Upper lobe of left lung (tissue), 4 donors: ENCODE measurements around the gene MN1.

Experiments
- EP300 ChIP-seq, 4 donors: sonication (generic); formaldehyde crosslinking; IDR thresholded peaks; one replicate each; pipeline ENCODE4 v1.5.1; 2017; ENCODE audit warnings: antibody characterized with exemption in 4 of 4, control low read depth in 2 of 4
- POLR2A ChIP-seq, 4 donors: fragments of 450-650 bp; IDR thresholded peaks; one replicate each; pipeline ENCODE4 v1.5.1; 2016 to 2017; ENCODE audit warnings: antibody characterized with exemption in 4 of 4, mild to moderate bottlenecking in 2 of 4
- POLR2AphosphoS5 ChIP-seq, 2 donors: sonication (generic); formaldehyde crosslinking; IDR thresholded peaks; one replicate each; pipeline ENCODE4 v1.5.1; 2017; ENCODE audit warnings: antibody characterized with exemption in 2 of 2
- TF ChIP-seq, protein P1 (sequence below), 6 experiments: fragments of 450-650 bp in 4 of 6; fragments of 200-600 bp in 2 of 6; sonication (generic) in 2 of 6; IDR thresholded peaks; one replicate each; pipeline ENCODE4 v1.5.1; 2016 to 2019; ENCODE audit warnings: antibody characterized with exemption in 6 of 6

GRCh38 chr22:27829620-27830019 is 28.1 kb upstream of the MN1 start:
- TF ChIP-seq, protein P1, sequence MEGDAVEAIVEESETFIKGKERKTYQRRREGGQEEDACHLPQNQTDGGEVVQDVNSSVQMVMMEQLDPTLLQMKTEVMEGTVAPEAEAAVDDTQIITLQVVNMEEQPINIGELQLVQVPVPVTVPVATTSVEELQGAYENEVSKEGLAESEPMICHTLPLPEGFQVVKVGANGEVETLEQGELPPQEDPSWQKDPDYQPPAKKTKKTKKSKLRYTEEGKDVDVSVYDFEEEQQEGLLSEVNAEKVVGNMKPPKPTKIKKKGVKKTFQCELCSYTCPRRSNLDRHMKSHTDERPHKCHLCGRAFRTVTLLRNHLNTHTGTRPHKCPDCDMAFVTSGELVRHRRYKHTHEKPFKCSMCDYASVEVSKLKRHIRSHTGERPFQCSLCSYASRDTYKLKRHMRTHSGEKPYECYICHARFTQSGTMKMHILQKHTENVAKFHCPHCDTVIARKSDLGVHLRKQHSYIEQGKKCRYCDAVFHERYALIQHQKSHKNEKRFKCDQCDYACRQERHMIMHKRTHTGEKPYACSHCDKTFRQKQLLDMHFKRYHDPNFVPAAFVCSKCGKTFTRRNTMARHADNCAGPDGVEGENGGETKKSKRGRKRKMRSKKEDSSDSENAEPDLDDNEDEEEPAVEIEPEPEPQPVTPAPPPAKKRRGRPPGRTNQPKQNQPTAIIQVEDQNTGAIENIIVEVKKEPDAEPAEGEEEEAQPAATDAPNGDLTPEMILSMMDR (IDR thresholded peaks at IDR 0.05), result no peak
- TF ChIP-seq EP300 (IDR thresholded peaks at IDR 0.05), result no peak
- TF ChIP-seq POLR2A (IDR thresholded peaks at IDR 0.05), result no peak
- TF ChIP-seq POLR2AphosphoS5 (IDR thresholded peaks at IDR 0.05), result no peak
